Loucy (cell line): ENCODE data around the gene NELFA.

Experiments
- CTCF ChIP-seq: fragments of 200-600 bp; sonication (generic); conservative IDR thresholded peaks from 2 replicates; pipeline ENCODE4 v1.5.1; 2014; ENCODE audit warnings: mild to moderate bottlenecking, antibody characterized with exemption, low read length
- EZH2phosphoT487 ChIP-seq: fragments of 200-600 bp; IDR thresholded peaks from 2 replicates; pipeline ENCODE4 v1.6.1; 2018; ENCODE audit warnings: antibody characterized with exemption, mild to moderate bottlenecking, moderate library complexity, borderline replicate concordance

- no peak for TF ChIP-seq CTCF
- no peak for TF ChIP-seq EZH2phosphoT487
These were observed 68.2 kb downstream of the NELFA start for GRCh38 chr4:1940566-1940965.
